Measurements from ENCODE around the gene CCSER1.

CCSER1 gene

DNA sequence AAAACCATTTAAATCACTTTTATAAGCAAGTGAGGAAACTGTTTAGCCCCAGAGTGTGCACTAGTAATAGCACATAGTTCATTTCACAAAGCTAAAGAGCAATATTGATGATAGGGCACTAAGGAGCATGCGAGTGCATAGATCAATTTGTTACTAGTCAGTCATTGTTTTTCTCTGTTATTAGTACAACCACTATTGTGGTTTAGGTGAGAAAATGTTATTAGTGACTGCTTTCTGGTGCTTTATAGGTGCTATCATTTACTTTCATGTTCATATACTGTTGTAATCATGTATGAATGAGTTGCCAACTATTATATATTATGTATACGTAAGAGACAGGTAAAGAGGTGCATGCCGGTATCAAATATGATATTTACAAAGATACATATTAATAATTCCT is 113.8 kb downstream of the CCSER1 start:
- H3K36me3 ChIP-seq (ENCODE audit: insufficient read depth, low read length) = no peaks in the 10 kb centered on the region
- no peak overlapping the region for H3K4me2 ChIP-seq (ENCODE audit: low read length)
- H3K9ac ChIP-seq (ENCODE audit: low read depth, low read length) = no peak overlapping the region
- no peaks in the 10 kb centered on the region for H3K27me3 ChIP-seq (ENCODE audit: control insufficient read depth, insufficient read depth, low read length)
- no peaks in the 10 kb centered on the region for H3K4me1 ChIP-seq (ENCODE audit: control insufficient read depth, insufficient read depth, low read length)
- H3K4me3 ChIP-seq (ENCODE audit: low read length) = no peak overlapping the region
- no peaks in the 10 kb centered on the region for H3K9me3 ChIP-seq (replicated peaks; ENCODE audit: low read length)

DNA sequence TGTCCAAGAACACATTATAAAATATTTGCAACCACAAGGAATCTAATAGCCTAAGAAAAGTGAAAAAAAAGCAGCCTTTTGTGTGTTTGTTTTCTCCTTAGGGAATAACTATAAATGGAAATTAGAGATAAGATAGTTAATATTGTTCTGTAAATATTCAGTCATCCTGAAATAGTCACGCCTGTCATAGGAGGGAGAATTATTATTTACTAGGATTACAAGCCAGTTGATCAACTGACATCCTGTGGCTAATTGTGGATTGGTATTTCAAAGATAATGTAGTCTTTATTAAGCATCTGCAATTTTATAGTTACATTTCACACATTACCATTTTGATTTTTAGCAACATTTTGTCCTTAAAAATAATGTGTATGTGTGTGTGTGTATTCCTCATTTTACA is 118.6 kb downstream of the CCSER1 start:
- no peak overlapping the region for H3K4me3 ChIP-seq (ENCODE audit: low read length)
- H3K9me3 ChIP-seq (replicated peaks; ENCODE audit: low read length) = no peaks in the 10 kb centered on the region
- no peaks in the 10 kb centered on the region for H3K4me1 ChIP-seq (ENCODE audit: control insufficient read depth, insufficient read depth, low read length)
- H3K36me3 ChIP-seq (ENCODE audit: insufficient read depth, low read length) = no peaks in the 10 kb centered on the region
- H3K9ac ChIP-seq (ENCODE audit: low read depth, low read length) = no peak overlapping the region
- H3K4me2 ChIP-seq (ENCODE audit: low read length) = no peak overlapping the region
- H3K27me3 ChIP-seq (ENCODE audit: control insufficient read depth, insufficient read depth, low read length) = no peaks in the 10 kb centered on the region

DNA sequence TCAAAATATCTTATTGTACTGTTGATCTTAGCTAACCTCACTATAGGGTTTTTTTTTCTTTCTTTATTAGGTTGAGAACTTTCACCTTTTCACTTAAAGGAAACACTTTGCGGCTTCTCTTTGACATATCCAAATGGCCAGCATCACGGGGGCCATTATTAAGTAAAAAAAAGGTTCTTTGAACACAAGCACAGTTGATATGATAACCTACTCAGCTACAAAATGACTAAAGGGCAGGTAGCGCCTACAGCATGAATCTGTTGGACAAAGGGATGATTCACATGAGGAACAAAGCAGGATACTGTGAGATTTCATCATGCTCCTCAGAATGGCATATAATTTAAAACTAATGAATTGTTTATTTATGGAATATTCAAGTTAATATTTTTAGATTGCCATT is 119.6 kb downstream of the CCSER1 start:
- Histone ChIP-seq H3K4me2 (ENCODE audit: low read length) (no peak overlapping the region), H3K27me3 (ENCODE audit: control insufficient read depth, insufficient read depth, low read length) (no peaks in the 10 kb centered on the region), H3K4me1 (ENCODE audit: control insufficient read depth, insufficient read depth, low read length) (no peaks in the 10 kb centered on the region), H3K4me3 (ENCODE audit: low read length) (no peak overlapping the region), H3K9me3 (replicated peaks; ENCODE audit: low read length) (no peaks in the 10 kb centered on the region), H3K36me3 (ENCODE audit: insufficient read depth, low read length) (no peaks in the 10 kb centered on the region), H3K9ac (ENCODE audit: low read depth, low read length) (no peak overlapping the region)

DNA sequence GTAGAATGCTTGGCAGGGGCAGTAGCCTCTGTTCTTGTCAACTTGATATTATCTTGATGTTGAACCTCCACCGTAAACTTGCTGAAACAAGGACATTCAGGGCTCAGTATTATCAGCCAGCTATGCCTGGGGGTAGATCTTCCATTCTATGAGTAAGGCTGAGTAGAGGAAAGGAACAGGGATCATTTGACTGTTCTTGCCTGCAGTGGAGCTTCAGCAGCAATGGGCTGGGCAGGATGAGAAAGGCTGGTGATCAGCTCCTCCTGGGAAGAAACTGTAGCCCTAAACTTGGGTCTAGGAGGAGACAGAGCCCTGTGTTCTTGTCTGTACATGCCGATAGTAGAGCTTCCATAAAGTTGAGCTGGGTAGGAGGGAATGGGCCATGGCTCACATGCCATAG is 127.2 kb downstream of the CCSER1 start:
- Histone ChIP-seq H3K27me3 (ENCODE audit: control insufficient read depth, insufficient read depth, low read length) (no peaks in the 10 kb centered on the region), H3K9me3 (replicated peaks; ENCODE audit: low read length) (no peaks in the 10 kb centered on the region)

DNA sequence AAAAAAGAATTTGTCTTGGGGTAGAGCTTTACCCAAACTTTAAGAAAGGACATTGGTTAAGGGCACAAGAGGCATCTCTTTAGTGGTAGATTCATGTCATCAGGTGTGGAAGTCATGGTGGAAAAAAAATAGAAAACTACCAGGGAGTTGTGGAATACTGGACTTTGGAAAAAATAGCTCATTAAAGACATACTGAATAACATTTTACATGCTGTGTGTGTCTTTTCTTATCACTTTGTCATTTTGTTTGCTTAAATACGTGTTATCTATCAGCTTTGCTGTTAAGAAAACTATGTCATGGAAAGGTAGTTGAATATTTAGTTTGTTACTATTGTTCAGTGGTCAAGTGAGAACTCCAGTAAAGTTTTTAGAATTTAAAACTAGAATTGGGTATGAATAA is 147.0 kb downstream of the CCSER1 start:
- Histone ChIP-seq H3K4me3 (ENCODE audit: low read length) (no peak overlapping the region), H3K36me3 (ENCODE audit: insufficient read depth, low read length) (no peaks in the 10 kb centered on the region), H3K27me3 (ENCODE audit: control insufficient read depth, insufficient read depth, low read length) (no peaks in the 10 kb centered on the region), H3K9me3 (replicated peaks; ENCODE audit: low read length) (no peaks in the 10 kb centered on the region), H3K4me2 (ENCODE audit: low read length) (no peak overlapping the region), H3K4me1 (ENCODE audit: control insufficient read depth, insufficient read depth, low read length) (no peaks in the 10 kb centered on the region), H3K9ac (ENCODE audit: low read depth, low read length) (no peak overlapping the region)

More for the DNA sequence above, 127.2 kb downstream of the CCSER1 start:
- Histone ChIP-seq H3K4me2 (ENCODE audit: low read length) (no peak overlapping the region), H3K4me3 (ENCODE audit: low read length) (no peak overlapping the region), H3K4me1 (ENCODE audit: control insufficient read depth, insufficient read depth, low read length) (no peaks in the 10 kb centered on the region), H3K9ac (ENCODE audit: low read depth, low read length) (no peak overlapping the region), H3K36me3 (ENCODE audit: insufficient read depth, low read length) (no peaks in the 10 kb centered on the region)

DNA sequence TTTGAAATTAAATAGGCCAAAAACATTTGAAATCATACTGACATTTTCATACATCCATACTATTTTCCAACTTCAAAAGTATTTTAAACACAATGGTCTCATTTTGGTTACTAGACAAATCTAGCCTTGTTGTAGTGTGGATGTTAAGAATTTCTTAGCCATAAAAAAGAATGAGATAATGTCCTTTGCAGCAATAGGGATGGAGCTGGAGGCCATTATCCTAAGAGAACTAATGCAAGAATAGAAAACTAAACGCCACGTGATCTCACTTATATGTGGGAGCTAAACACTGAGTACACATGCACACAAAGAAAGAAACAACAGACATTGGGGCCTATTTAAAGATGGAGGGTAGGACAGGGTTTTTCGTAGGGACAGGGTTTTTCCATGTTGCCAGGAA is 153.8 kb downstream of the CCSER1 start:
- no peak overlapping the region for H3K4me3 ChIP-seq (ENCODE audit: low read length)
- H3K4me1 ChIP-seq (ENCODE audit: control insufficient read depth, insufficient read depth, low read length) = no peaks in the 10 kb centered on the region
- H3K36me3 ChIP-seq (ENCODE audit: insufficient read depth, low read length) = no peaks in the 10 kb centered on the region
- no peaks in the 10 kb centered on the region for H3K9me3 ChIP-seq (replicated peaks; ENCODE audit: low read length)
- H3K9ac ChIP-seq (ENCODE audit: low read depth, low read length) = no peak overlapping the region
- no peak overlapping the region for H3K4me2 ChIP-seq (ENCODE audit: low read length)
- no peaks in the 10 kb centered on the region for H3K27me3 ChIP-seq (ENCODE audit: control insufficient read depth, insufficient read depth, low read length)

DNA sequence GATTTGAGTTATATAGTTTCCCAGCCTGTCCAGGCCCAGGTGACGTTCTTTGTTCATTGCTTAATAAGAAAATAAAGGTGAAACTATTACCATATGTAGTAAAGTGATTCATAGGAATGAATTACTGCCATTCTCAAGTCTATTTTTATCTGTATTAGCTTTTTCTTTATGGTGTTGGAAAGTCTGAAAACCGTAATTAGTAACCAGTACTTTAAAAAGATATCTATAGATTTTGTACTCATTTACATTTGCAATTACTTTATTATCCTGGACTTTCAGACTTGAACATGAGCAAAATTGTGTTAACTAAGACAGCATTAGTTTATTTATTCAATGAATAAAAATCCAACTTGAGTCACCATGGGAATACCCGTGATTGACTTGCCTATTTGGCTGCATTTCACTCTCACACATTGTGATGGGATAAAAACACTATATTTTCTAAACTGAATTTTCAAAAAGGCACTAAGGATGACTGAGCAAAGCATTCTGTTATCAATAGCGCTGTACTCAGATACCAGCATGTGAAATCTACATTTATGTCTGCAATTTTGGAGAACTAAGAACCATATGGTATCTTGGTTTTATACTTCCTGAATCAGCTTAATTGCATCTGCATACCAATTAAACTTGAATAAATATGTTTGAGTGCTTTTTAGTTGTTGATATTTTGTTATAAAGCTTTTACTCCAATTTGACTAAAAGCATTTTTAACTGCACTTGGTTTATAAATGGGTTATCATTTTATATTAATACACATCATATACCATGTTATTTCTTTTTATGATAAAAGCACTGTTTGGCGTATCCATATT is 154.6 kb downstream of the CCSER1 start:
- no peaks in the 10 kb centered on the region for H3K36me3 ChIP-seq (ENCODE audit: insufficient read depth, low read length)
- no peak overlapping the region for H3K4me2 ChIP-seq (ENCODE audit: low read length)
- H3K9me3 ChIP-seq (replicated peaks; ENCODE audit: low read length) = no peaks in the 10 kb centered on the region
- no peaks in the 10 kb centered on the region for H3K27me3 ChIP-seq (ENCODE audit: control insufficient read depth, insufficient read depth, low read length)
- no peak overlapping the region for H3K4me3 ChIP-seq (ENCODE audit: low read length)
- no peaks in the 10 kb centered on the region for H3K4me1 ChIP-seq (ENCODE audit: control insufficient read depth, insufficient read depth, low read length)
- no peak overlapping the region for H3K9ac ChIP-seq (ENCODE audit: low read depth, low read length)

DNA sequence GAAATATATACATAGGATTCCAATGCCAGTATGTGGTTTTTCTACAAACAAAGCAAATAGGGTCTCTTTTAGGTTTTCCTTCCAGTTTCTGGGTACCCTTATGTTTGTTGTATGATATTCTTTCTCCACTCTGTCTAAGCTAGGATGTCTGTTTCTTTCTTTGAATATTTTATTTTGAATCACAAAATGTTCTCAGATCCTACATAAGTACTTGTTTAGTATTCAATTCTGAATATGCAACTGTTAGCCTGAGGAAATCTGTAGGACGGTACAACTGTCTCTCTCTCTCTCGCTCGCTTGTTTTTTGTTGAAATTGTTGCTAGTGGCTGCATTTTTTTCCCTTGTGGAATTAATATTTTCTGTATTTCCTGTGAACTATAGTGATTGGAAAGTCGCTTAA is 163.2 kb downstream of the CCSER1 start:
- Histone ChIP-seq H3K4me2 (ENCODE audit: low read length) (no peak overlapping the region), H3K4me1 (ENCODE audit: control insufficient read depth, insufficient read depth, low read length) (no peaks in the 10 kb centered on the region), H3K9me3 (replicated peaks; ENCODE audit: low read length) (no peaks in the 10 kb centered on the region), H3K9ac (ENCODE audit: low read depth, low read length) (no peak overlapping the region), H3K36me3 (ENCODE audit: insufficient read depth, low read length) (no peaks in the 10 kb centered on the region), H3K27me3 (ENCODE audit: control insufficient read depth, insufficient read depth, low read length) (peaks cover 9% of the 10 kb centered on the region), H3K4me3 (ENCODE audit: low read length) (no peak overlapping the region)

DNA sequence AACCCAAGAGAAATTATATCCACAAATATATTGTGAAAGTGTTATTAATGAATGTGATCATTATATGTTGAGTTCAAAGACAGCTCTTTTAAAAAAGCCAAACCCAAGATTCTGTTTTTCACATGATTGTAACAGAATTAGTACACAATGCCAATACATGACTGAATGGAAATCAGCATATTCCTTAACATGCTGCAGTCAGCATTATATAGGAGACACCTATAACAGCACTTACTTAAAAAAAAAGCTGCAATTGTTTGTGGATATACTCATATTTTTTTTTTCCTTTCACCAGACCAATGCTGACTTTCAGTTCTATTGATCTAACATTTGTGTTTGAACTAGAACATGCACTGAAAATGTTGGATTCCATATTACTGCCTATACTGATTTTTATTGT is 165.2 kb downstream of the CCSER1 start:
- no peaks in the 10 kb centered on the region for H3K36me3 ChIP-seq (ENCODE audit: insufficient read depth, low read length)
- peaks cover 9% of the 10 kb centered on the region for H3K27me3 ChIP-seq (ENCODE audit: control insufficient read depth, insufficient read depth, low read length)
- no peak overlapping the region for H3K4me3 ChIP-seq (ENCODE audit: low read length)
- H3K4me1 ChIP-seq (ENCODE audit: control insufficient read depth, insufficient read depth, low read length) = no peaks in the 10 kb centered on the region
- no peak overlapping the region for H3K4me2 ChIP-seq (ENCODE audit: low read length)
- H3K9me3 ChIP-seq (replicated peaks; ENCODE audit: low read length) = no peaks in the 10 kb centered on the region
- H3K9ac ChIP-seq (ENCODE audit: low read depth, low read length) = no peak overlapping the region

DNA sequence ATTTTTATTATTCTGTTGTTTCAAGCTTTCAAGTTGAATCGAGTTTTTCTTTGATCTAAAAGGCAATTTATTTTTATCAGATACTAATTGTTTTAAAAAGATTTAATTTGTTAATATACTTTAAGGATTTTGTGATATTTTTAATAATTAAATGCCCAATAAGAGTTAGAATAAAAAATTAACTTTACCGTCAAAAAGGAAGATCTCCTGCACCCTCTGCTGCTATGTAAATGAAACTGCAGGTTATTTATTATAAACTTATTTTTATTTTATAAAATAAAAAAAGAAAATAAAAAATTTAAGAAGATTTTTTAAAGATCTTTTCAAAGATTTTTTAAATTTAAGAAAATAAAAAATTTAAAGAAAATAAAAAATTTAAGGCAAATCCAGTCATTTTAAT is 166.1 kb downstream of the CCSER1 start:
- H3K9me3 ChIP-seq (replicated peaks; ENCODE audit: low read length) = no peaks in the 10 kb centered on the region
- no peaks in the 10 kb centered on the region for H3K4me1 ChIP-seq (ENCODE audit: control insufficient read depth, insufficient read depth, low read length)
- H3K4me2 ChIP-seq (ENCODE audit: low read length) = no peak overlapping the region
- H3K36me3 ChIP-seq (ENCODE audit: insufficient read depth, low read length) = no peaks in the 10 kb centered on the region
- no peak overlapping the region for H3K4me3 ChIP-seq (ENCODE audit: low read length)
- peaks cover 9% of the 10 kb centered on the region for H3K27me3 ChIP-seq (ENCODE audit: control insufficient read depth, insufficient read depth, low read length)
- H3K9ac ChIP-seq (ENCODE audit: low read depth, low read length) = no peak overlapping the region

DNA sequence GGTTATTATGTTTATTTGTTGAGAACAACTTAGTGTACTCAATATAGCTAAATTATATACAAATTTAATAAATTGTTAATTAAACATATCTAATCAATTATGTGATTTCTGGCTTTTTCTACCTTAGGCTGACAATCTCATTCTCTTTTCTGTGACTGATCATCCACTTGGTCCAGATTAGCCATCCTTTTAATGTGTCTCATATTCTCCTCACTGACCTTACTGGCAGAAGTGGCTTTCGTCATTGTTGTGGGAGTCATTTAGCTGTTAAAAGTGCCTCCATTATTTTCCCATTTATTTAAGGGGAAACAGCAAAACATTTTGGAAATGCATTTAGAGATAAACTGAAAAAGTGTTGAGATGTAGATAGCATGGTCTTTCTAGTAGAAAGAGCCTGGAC is 172.2 kb downstream of the CCSER1 start:
- Histone ChIP-seq H3K9ac (ENCODE audit: low read depth, low read length) (no peak overlapping the region), H3K9me3 (replicated peaks; ENCODE audit: low read length) (no peaks in the 10 kb centered on the region), H3K4me1 (ENCODE audit: control insufficient read depth, insufficient read depth, low read length) (no peaks in the 10 kb centered on the region), H3K4me3 (ENCODE audit: low read length) (no peak overlapping the region), H3K4me2 (ENCODE audit: low read length) (no peak overlapping the region), H3K27me3 (ENCODE audit: control insufficient read depth, insufficient read depth, low read length) (no peaks in the 10 kb centered on the region), H3K36me3 (ENCODE audit: insufficient read depth, low read length) (no peaks in the 10 kb centered on the region)

DNA sequence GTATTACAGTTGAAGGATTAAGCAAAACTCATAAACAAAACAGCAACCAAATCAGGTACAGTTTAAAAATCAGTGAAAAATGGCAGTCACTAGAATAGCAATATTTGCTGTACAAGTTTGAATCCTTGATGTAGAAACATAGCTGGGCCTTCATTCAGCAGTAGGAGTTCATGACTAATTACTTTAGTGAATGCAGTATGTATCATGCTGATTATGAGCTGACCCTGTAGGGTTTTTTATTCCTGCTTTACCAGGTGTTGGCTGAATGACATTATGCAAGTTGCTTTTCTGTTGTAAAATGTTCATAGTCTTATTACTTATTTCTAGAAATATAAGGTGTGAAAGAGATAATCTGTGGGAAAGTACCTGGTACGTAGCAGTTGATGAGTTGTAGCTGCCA is 179.6 kb downstream of the CCSER1 start:
- Histone ChIP-seq H3K36me3 (ENCODE audit: insufficient read depth, low read length) (no peaks in the 10 kb centered on the region), H3K4me3 (ENCODE audit: low read length) (no peak overlapping the region), H3K4me1 (ENCODE audit: control insufficient read depth, insufficient read depth, low read length) (no peaks in the 10 kb centered on the region), H3K9ac (ENCODE audit: low read depth, low read length) (no peak overlapping the region), H3K27me3 (ENCODE audit: control insufficient read depth, insufficient read depth, low read length) (peaks cover 10% of the 10 kb centered on the region), H3K9me3 (replicated peaks; ENCODE audit: low read length) (no peaks in the 10 kb centered on the region), H3K4me2 (ENCODE audit: low read length) (no peak overlapping the region)
